ENCODE results near the gene HDAC4. TPM values are rescaled to one million over a fixed set of nuclear protein-coding genes. Genes with fewer than 3 reads are reported as not detected.

The HDAC4 gene
- total and polyA plus RNA-seq, 2 experiments from 2014 or later: 8.1 to 41.8 TPM

- no peak overlapping the region for H3K4me2 ChIP-seq
- no peaks in the 10 kb centered on the region for H3K36me3 Mint-ChIP-seq (ENCODE audit: low read depth)
Measured at GRCh38 chr2:239278361-239278760, 122.5 kb downstream of the HDAC4 start.

More at GRCh38 chr2:239278361-239278760, 122.5 kb downstream of the HDAC4 start:
- Histone ChIP-seq H3K27ac (ENCODE audit: low read depth) (no peak overlapping the region), H3K4me1 (ENCODE audit: insufficient read depth) (no peaks in the 10 kb centered on the region), H3K36me3 (ENCODE audit: insufficient read depth) (no peaks in the 10 kb centered on the region), H3K9me2 (ENCODE audit: insufficient read depth) (no peaks in the 10 kb centered on the region), H3F3A (replicated peaks; ENCODE audit: low read depth) (no peaks in the 10 kb centered on the region), H3K27me3 (ENCODE audit: insufficient read depth) (no peaks in the 10 kb centered on the region), H2AFZ (no peak overlapping the region), H4K20me1 (replicated peaks; ENCODE audit: insufficient read depth) (peaks cover 4% of the 10 kb centered on the region; the same call in 1 of the 2 replicates), H3K4me3 (no peak overlapping the region), H3K79me2 (replicated peaks; ENCODE audit: insufficient read depth) (peaks cover 60% of the 10 kb centered on the region)
- Mint-ChIP-seq H3K27ac (no peak overlapping the region), H3K4me1 (peaks cover 24% of the 10 kb centered on the region), H3K27me3 (ENCODE audit: insufficient read depth, low read depth, poor library complexity) (peaks cover 11% of the 10 kb centered on the region), H3K9me3 (peaks cover 2% of the 10 kb centered on the region; the same call in 1 of the 3 replicates), H3K4me3 (no peak overlapping the region)
- DNase-seq (ENCODE audit: low spot score) (no peak), ATAC-seq (no peak)
- no peak for TF ChIP-seq ZNF331 (CRISPR knock-in tag; IDR thresholded peaks at IDR 0.05; ENCODE audit: low read depth)
- TF ChIP-seq ZNF462 (CRISPR knock-in tag; IDR thresholded peaks at IDR 0.05): no peak
- no peak for TF ChIP-seq NANOG (IDR thresholded peaks at IDR 0.05; ENCODE audit: borderline replicate concordance)
- TF ChIP-seq CTCF (conservative IDR thresholded peaks at IDR 0.05; ENCODE audit: low read depth in 2 of 2): no peak

Measured in GM23338 (cell line).